ENCODE measurements around the gene ZFYVE28. TPM values are rescaled to one million over a fixed set of nuclear protein-coding genes. Genes with fewer than 3 reads are reported as not detected.

The ZFYVE28 gene
- total and polyA plus RNA-seq, 2 donors from 2014 or later: 8.0 to 18.9 TPM

DNA sequence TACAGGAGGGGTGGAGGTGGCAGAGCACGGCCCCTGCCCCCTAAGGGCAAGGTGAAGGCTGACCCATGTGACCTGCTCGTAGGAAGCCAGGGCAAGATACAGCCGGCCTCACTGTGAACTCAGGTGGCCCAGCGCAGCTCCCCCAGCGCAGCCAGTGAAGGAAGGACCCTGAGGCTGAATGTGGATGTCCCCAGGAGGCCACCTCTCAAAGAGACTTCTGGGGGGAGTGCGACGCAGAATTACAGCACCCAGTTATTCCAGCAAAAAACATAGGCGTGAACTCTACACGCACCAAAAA lies 52.6 kb downstream of the ZFYVE28 start:
- no peaks in the 10 kb centered on the region for H3K27me3 ChIP-seq (ENCODE audit: control insufficient read depth, insufficient read depth, low read length)
- FAIRE-seq (no peak), DNase-seq (peak in 1 of 5 donors; percentile 46)
- no peak overlapping the region for H3K9ac ChIP-seq (ENCODE audit: low read length in 3 of 3)
- intact Hi-C loops (cut with DNase I): no loop called here
- peaks cover 0 to 21% (median 17%) of the 10 kb centered on the region in 3 donors for H3K4me1 ChIP-seq (ENCODE audit: control insufficient read depth in 2 of 3, insufficient read depth in 2 of 3, low read depth in 1 of 3, low read length in 3 of 3)
- H3K36me3 ChIP-seq (ENCODE audit: control insufficient read depth in 2 of 3, insufficient read depth in 3 of 3, low read length in 3 of 3): no peaks in the 10 kb centered on the region
- TF ChIP-seq, protein P1, sequence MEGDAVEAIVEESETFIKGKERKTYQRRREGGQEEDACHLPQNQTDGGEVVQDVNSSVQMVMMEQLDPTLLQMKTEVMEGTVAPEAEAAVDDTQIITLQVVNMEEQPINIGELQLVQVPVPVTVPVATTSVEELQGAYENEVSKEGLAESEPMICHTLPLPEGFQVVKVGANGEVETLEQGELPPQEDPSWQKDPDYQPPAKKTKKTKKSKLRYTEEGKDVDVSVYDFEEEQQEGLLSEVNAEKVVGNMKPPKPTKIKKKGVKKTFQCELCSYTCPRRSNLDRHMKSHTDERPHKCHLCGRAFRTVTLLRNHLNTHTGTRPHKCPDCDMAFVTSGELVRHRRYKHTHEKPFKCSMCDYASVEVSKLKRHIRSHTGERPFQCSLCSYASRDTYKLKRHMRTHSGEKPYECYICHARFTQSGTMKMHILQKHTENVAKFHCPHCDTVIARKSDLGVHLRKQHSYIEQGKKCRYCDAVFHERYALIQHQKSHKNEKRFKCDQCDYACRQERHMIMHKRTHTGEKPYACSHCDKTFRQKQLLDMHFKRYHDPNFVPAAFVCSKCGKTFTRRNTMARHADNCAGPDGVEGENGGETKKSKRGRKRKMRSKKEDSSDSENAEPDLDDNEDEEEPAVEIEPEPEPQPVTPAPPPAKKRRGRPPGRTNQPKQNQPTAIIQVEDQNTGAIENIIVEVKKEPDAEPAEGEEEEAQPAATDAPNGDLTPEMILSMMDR (IDR thresholded peaks at IDR 0.05; ENCODE audit: borderline replicate concordance, extremely low read depth, insufficient read depth): no peak
- no peak overlapping the region for H3K4me3 ChIP-seq (ENCODE audit: low read length in 3 of 3)
- no peak overlapping the region for H3K27ac ChIP-seq (ENCODE audit: low read depth in 2 of 2, low read length in 2 of 2)
- H3K9me3 ChIP-seq (ENCODE audit: control insufficient read depth in 2 of 3, insufficient read depth in 1 of 3, low read length in 3 of 3): no peaks in the 10 kb centered on the region

DNA sequence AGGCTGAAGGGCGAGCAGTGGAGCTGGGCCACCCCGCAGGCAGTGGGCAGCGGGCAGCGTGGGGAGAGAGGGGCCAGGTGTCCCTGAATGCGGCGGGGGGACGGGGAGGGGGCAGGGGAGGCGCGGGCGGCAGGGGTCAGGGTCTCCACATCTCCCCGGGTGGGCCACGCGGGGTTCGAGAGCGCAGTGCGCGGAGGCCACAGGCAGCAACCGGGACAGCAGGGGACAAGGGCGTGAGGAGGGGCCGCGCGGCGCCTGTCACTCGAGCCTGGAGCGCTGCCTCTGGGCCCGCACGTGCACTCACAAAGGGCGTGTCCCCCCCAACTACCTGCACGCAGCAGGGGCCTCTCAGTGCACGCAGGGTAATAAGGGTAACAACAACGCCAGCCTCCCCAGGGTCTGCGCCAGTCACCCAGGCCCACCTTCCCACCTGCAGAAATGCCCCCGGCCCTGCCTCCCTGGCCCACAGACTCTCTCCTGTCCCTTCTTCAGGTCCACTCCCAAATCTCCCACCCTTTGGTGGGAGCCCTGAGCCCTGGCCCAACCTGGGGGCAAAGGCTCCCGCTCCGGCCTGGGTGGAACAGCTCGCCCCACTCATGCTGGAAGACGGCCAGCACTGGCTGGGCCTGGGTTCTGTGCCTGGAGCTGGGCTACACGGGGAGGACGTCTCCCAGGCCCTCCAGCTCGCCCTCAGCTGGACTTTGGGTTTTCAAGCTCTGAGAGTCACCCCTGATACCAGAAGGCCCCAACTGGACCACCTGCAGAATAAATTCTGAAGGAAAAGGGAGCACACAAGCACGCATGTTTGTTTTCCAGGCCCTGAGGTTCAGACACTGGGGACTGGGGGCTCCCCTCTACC lies 53.2 kb downstream of the ZFYVE28 start:
- Histone ChIP-seq H3K27ac (ENCODE audit: low read depth in 2 of 2, low read length in 2 of 2) (no peak overlapping the region), H3K4me1 (ENCODE audit: control insufficient read depth in 2 of 3, insufficient read depth in 2 of 3, low read depth in 1 of 3, low read length in 3 of 3) (peaks cover 0 to 21% (median 17%) of the 10 kb centered on the region in 3 donors), H3K27me3 (ENCODE audit: control insufficient read depth, insufficient read depth, low read length) (no peaks in the 10 kb centered on the region), H3K9me3 (ENCODE audit: control insufficient read depth in 2 of 3, insufficient read depth in 1 of 3, low read length in 3 of 3) (no peaks in the 10 kb centered on the region), H3K36me3 (ENCODE audit: control insufficient read depth in 2 of 3, insufficient read depth in 3 of 3, low read length in 3 of 3) (no peaks in the 10 kb centered on the region), H3K4me3 (ENCODE audit: low read length in 3 of 3) (peak overlapping the region in 1 of 3 donors; percentile 60), H3K9ac (ENCODE audit: low read length in 3 of 3) (peak overlapping the region in 1 of 3 donors; percentile 26)
- DNase-seq (peak; percentile 17 to 75 (median 29)), FAIRE-seq (no peak)
- intact Hi-C loops (cut with DNase I): no loop called here
- TF ChIP-seq, protein P1 (IDR thresholded peaks at IDR 0.05; ENCODE audit: borderline replicate concordance, extremely low read depth, insufficient read depth): no peak

DNA sequence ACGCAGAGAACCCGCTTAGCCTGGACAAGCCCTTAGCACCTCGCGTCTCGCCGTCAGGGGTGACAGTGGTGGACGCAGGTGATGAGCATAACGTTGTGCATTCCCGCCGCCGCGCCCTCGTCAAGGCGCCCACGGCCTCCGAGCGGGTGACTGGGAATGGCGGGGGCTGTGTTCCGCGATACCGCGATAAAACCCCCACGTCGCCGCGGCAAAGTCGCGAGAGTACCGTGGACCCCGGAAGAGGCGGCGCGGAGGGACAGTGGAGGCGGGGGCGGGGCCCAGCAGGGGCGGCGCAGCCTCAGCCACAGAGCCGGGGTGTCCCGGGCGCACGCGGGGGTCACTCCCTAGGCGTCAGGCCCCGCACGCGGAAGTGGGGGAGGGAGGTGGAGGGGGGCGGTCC lies 53.8 kb downstream of the ZFYVE28 start:
- intact Hi-C loops (cut with DNase I): no loop called here
- peak in 4 of 5 donors; percentile 14 to 84 (median 34) for DNase-seq
- Histone ChIP-seq H3K9me3 (ENCODE audit: control insufficient read depth in 2 of 3, insufficient read depth in 1 of 3, low read length in 3 of 3) (no peaks in the 10 kb centered on the region), H3K4me3 (ENCODE audit: low read length in 3 of 3) (peak overlapping the region in 2 of 3 donors; percentile 58 to 60), H3K27me3 (ENCODE audit: control insufficient read depth, insufficient read depth, low read length) (no peaks in the 10 kb centered on the region), H3K36me3 (ENCODE audit: control insufficient read depth in 2 of 3, insufficient read depth in 3 of 3, low read length in 3 of 3) (no peaks in the 10 kb centered on the region), H3K27ac (ENCODE audit: low read depth in 2 of 2, low read length in 2 of 2) (no peak overlapping the region), H3K4me1 (ENCODE audit: control insufficient read depth in 2 of 3, insufficient read depth in 2 of 3, low read depth in 1 of 3, low read length in 3 of 3) (peaks cover 0 to 21% (median 17%) of the 10 kb centered on the region in 3 donors), H3K9ac (ENCODE audit: low read length in 3 of 3) (peak overlapping the region in 1 of 3 donors; percentile 41)
- TF ChIP-seq, protein P1 (IDR thresholded peaks at IDR 0.05; ENCODE audit: borderline replicate concordance, extremely low read depth, insufficient read depth): no peak
- FAIRE-seq: no peak
